ENCODE results near the gene NPPB. TPM values are rescaled to one million over a fixed set of nuclear protein-coding genes. Genes with fewer than 3 reads are reported as not detected.
A peak's percentile ranks its signal among the peaks of the same experiment; 100 is the strongest.

Gene NPPB
- total and polyA plus RNA-seq, 9 of the 15 experiments (the other 6 are each of a cell fraction or from before 2014, with no cell fraction given): not detected

DNA sequence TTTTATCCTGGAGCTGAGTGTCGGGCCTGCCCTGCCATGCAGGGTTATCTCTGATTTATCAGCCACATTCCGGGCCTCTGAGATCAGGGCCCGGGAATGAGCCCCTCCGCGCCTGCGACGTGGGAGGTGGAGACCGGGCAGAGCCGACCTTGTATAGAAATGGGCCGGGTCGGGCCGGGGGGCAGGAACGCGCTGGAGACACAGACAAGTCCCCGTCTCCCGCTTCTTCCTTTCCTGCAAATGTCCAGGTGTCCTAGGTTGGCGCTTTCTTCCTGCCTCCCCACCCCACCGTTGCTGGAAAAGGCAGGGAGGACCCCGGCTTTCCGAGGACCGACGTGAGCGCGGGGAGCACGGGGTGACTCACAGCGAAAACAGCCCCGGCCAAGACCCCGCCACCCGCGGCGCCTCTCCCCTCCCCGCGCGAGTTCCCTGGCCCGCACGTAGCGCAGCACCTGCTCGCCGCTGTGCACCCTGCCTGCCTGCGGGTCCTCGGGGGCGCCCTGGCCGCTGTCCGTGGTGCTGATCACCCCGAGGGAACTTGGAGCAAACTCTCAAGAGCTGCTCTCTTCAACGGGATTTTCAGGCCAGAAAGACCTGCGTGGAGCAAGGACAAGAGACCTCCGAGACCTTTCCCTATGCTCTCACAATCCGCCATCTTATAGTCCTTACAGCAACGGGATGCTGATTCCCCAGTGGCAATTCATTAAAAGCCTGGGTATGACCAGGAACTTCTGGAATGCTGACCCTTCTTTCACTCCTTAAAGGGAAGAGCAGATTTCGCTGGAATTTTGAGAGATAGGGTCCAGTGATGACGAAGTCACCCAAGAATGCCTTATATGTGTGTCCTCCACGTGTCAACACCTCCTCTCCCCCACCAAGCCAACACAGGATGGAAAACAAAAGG is 475 bp upstream of the NPPB start (continued):
- TF ChIP-seq MED1 (CRISPR knock-in tag; IDR thresholded peaks at IDR 0.05; ENCODE audit: borderline replicate concordance) (no peak), RBM15 (IDR thresholded peaks at IDR 0.05; ENCODE audit: insufficient read depth, low read length) (no peak), ZNF445 (CRISPR knock-in tag; IDR thresholded peaks at IDR 0.05; ENCODE audit: low read depth) (no peak), ZNF384 (IDR thresholded peaks at IDR 0.05; ENCODE audit: low read depth, low read length) (peak; percentile 27; the same call in 1 of the 2 replicates), CSDE1 (IDR thresholded peaks at IDR 0.05) (no peak), ZFP36 (IDR thresholded peaks at IDR 0.05; ENCODE audit: low read depth, low read length, partially characterized antibody) (peak; percentile 25), MCM5 (IDR thresholded peaks at IDR 0.05; ENCODE audit: low read depth) (no peak), ELF1 (tag; IDR thresholded peaks at IDR 0.05) (no peak), ARHGAP35 (IDR thresholded peaks at IDR 0.05; ENCODE audit: partially characterized antibody) (no peak), ZNF140 (CRISPR knock-in tag; IDR thresholded peaks at IDR 0.05) (no peak), NBN (IDR thresholded peaks at IDR 0.05; ENCODE audit: low read depth) (no peak), SRSF9 (IDR thresholded peaks at IDR 0.05; ENCODE audit: borderline replicate concordance, low read depth, low read length) (no peak), MBD2 (IDR thresholded peaks at IDR 0.05; ENCODE audit: borderline replicate concordance, low read depth) (no peak), KLF13 (tag; IDR thresholded peaks at IDR 0.05; ENCODE audit: borderline replicate concordance, low read depth) (no peak), TAF1 (IDR thresholded peaks at IDR 0.05; ENCODE audit: control insufficient read depth, extremely low read depth, insufficient read depth, low read length, severe bottlenecking) (no peak), ZNF79 (CRISPR knock-in tag; IDR thresholded peaks at IDR 0.05; ENCODE audit: low read depth) (no peak), TEAD4 (IDR thresholded peaks at IDR 0.05; ENCODE audit: low read length) (0 out of 2 replicates have a peak, but pooled peaks have one; percentile 10), TEAD4 (CRISPR knock-in tag; IDR thresholded peaks at IDR 0.05; ENCODE audit: borderline replicate concordance) (peak; percentile 83; the same call in 1 of the 2 replicates), ZNF165 (CRISPR knock-in tag; IDR thresholded peaks at IDR 0.05; ENCODE audit: borderline replicate concordance) (no peak), MAFF (IDR thresholded peaks at IDR 0.05; ENCODE audit: low read length) (no peak)
- TF ChIP-seq, protein P1, sequence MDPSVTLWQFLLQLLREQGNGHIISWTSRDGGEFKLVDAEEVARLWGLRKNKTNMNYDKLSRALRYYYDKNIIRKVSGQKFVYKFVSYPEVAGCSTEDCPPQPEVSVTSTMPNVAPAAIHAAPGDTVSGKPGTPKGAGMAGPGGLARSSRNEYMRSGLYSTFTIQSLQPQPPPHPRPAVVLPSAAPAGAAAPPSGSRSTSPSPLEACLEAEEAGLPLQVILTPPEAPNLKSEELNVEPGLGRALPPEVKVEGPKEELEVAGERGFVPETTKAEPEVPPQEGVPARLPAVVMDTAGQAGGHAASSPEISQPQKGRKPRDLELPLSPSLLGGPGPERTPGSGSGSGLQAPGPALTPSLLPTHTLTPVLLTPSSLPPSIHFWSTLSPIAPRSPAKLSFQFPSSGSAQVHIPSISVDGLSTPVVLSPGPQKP (CRISPR knock-in tag; IDR thresholded peaks at IDR 0.05): no peak
- TF ChIP-seq, protein P2, sequence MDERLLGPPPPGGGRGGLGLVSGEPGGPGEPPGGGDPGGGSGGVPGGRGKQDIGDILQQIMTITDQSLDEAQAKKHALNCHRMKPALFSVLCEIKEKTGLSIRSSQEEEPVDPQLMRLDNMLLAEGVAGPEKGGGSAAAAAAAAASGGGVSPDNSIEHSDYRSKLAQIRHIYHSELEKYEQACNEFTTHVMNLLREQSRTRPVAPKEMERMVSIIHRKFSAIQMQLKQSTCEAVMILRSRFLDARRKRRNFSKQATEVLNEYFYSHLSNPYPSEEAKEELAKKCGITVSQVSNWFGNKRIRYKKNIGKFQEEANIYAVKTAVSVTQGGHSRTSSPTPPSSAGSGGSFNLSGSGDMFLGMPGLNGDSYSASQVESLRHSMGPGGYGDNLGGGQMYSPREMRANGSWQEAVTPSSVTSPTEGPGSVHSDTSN (CRISPR knock-in tag; IDR thresholded peaks at IDR 0.05; ENCODE audit: low read depth): peak; percentile 36; the same call in 1 of the 2 replicates
- TF ChIP-seq, protein P2 (tag; conservative IDR thresholded peaks at IDR 0.05; ENCODE audit: low read depth): no peak

Data from K562 (cell line).